GM18867 (cell line): ENCODE data around the gene MCTP2.

Experiments used
- ATAC-seq: cut with Tn5 transposase; IDR thresholded peaks from one replicate; pipeline ENCODE4 v1.9.1; 2021; ENCODE audit warnings: mild to moderate bottlenecking, moderate library complexity; ENCODE audit not compliant: unreplicated experiment

Gene MCTP2

DNA sequence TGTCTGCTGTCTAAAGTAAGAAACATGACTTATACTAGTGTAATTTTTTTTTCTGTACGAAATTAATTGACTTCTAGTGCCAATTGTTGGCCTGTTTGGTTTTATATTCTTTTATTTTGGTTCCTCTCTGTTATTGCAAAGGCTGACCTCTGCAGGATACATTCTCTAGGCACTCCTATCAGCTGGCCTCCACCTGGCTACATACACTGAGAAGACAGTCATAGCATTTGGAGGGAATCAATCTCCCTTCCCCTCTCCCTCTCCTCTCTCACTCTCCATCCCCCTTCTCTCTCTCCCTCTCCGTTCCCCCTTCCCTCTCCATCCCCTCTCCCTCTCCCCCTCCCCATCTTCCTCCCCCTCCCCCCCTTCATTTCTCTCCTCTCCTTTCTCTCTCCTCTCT, 116.7 kb downstream of the MCTP2 start:
- no peak for ATAC-seq

- no peak for ATAC-seq
These were observed 119.7 kb downstream of the MCTP2 start for GRCh38 chr15:94351031-94351535.

GRCh38 chr15:94352636-94353487, 121.5 kb downstream of the MCTP2 start:
- ATAC-seq, result no peak

DNA sequence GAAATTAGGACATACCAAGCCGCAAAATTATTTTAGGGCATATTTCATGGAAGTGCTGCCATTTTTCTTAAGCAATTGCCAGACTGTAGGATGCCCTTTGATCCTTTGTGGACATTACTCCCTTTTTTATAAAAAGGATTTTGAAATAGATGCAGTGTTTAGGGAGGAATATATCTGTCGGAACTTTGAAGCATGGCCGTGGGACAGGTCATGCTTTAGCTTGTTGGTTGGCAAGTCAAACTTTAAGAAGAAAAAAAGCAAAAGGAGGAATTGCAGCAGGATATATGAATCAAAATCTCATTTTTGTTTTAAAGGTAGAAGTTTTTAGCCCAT, 122.1 kb downstream of the MCTP2 start:
- ATAC-seq, result no peak

DNA sequence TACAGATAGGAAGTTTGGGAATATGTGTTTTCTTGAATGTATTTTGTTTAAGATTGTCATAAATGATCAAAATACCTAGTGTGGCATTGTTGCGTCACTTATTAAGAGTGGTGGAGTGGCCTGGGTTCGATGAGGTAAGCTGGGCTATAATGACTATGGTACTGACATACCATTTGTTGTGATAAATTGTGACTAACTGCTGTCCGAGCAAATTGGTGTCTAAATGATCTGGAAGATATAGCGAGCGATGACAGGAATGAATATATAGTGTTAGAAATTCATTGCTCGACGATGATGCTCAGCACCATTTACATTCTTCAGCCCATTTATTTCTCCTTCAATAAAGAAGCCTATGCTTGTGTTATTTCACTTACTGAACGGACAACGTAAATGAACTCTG, 123.3 kb downstream of the MCTP2 start:
- no peak for ATAC-seq

- no peak for ATAC-seq
These were observed 128.4 kb downstream of the MCTP2 start for GRCh38 chr15:94359716-94360115.

- no peak for ATAC-seq
These were observed 128.9 kb downstream of the MCTP2 start for GRCh38 chr15:94360251-94360685.

- no peak for ATAC-seq
These were observed 131.2 kb downstream of the MCTP2 start for GRCh38 chr15:94362385-94363092.

GRCh38 chr15:94363382-94363781, 132.0 kb downstream of the MCTP2 start:
- no peak for ATAC-seq

DNA sequence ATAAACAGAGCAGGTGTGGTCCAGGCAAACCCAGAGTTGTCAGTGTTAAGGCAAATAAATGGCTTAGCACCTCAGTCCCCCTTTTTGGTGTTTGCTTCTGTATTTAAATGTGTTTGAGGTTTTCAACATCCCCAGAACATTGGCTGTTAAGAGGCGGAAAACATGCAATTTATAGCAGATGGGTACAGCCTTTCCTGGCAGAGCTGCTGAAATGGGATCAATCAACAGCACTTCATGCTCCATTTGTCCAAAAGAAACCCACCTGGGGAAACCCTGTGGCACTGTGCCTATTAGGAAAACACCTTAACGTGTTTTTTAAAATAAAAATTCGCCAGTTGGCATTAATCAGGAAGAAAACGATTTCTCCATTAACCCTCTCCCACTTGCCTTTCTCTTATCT, 135.4 kb downstream of the MCTP2 start:
- no peak for ATAC-seq

DNA sequence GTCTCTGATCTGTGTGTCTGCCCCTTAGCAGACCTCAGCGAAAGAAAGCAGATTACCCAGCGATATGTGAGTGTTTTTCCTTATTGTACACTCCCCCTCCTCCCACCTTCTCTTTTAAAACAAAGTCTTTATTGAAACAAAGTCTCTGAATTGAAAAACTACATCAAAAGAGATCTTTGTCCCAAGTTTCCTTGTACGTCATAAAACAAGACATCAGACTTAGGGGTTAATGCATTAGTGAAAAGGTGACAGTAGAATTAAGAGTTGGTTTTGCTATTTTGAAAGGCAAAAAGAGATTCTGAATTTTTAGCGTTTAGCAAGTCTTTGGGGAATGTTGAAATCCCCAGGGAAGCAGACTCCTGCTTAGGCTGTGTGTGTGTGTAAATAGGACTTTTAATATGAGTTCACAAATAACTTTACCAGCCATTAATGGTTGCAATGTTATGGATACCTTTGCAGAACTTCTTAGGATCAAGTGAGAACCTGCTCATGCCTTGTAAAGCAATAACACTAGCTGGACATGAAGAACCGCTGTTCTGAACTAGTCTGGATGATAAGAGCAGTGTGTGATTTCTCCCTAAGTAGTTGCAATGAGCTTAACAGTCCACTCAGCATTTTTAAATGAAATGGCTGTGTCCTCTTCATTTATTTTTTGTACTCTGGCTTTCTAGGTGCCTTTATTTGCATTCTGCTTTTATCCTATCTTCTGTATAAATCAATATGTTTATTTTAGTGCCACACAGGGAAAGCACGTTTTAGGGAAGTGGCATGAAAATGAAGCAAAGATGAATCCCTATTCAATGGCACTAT, 136.6 kb downstream of the MCTP2 start:
- no peak for ATAC-seq

DNA sequence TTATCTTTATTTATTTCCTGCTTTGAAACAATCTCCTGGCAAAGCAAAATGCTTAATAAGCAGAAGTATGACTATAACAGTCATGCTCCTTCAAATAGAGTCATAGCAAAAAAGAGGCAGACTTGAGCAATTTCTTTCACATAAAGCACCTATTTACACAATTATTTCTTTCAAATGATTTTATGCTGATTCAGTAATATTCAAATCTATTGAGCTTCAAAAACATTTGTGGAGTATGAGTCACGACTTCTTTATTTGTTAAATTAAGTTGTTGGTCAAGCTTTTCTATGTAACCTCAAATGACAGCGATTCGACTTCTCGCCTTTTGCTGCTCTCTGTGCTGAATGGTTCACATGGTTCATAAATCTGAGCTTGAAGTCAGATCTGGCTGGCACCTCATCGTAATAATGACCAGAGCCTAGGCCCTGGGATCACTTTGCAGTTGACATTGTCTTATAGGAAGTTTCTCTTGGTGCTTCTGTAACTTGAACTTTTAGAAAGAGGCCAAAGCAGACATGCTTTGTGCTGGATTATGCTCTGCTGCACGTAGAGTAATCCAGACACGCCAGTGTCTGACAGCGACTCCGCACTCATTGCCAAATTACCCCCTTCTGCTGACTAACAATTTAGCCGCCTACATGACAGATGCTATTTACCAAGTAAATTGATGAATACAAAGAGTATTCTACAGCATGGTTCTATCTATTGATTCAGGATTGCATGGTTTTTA, 139.0 kb downstream of the MCTP2 start:
- ATAC-seq, result no peak

- ATAC-seq, result no peak
These were observed 139.6 kb downstream of the MCTP2 start for GRCh38 chr15:94370936-94371285.

DNA sequence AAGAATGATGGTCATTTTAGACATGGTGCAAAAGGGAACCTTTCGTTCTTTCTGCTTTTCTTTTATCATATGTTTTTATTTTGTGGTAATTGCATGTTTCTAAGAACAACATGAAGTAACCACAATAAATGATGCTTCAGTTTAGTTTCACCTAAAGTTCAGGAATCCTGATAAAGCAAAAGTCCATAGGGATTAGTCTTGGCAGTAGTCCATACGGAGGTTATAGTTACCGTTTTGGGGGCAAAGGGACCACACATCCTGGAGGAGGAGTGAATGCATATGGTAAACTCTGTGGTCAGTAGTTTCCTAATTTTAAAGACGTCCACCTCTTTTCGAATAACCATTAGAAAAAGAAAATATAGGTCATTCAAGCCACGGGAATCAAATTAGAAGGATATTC, 141.5 kb downstream of the MCTP2 start:
- ATAC-seq, result no peak

DNA sequence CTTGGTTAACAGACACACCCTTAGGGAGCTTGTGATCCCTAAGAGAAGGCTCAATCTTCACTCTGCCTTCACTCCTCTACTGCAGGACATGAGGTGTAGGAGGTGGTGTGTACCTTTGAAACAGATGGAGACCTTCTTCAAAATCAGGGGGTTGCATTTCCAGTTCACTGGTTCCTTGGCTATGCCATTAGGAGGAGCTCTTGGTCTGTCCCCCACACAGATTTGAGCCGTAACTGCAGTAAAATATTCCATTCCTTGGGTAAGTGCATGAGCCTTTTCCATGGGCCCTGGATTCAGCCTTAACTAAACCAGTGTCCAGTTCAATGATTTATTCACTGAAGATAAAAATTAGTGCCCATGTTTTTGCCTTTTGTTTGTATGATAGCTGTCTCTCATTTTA, 144.6 kb downstream of the MCTP2 start:
- ATAC-seq, result no peak

- no peak for ATAC-seq
These were observed 148.6 kb downstream of the MCTP2 start for GRCh38 chr15:94379986-94380385.

DNA sequence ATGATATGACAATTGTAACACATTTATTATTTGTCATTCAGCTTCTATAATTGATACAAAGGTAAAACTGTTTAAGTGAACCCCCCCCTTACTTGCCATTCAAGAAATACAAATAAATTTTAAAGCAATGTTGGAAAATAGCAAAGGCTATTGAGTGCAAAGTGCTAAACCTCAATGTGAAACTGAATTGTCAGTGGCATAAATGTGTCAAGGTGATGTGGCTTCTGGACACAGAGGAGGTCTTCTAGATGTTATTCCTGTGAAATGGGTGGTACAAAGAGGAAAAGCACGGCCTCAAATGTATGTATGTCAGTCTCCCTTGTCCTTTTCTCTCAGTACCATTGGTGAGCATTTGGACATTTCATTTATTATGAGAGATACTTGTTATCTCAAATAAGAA, 149.4 kb downstream of the MCTP2 start:
- ATAC-seq, result no peak

GRCh38 chr15:94381384-94381783, 150.0 kb downstream of the MCTP2 start:
- ATAC-seq, result no peak

DNA sequence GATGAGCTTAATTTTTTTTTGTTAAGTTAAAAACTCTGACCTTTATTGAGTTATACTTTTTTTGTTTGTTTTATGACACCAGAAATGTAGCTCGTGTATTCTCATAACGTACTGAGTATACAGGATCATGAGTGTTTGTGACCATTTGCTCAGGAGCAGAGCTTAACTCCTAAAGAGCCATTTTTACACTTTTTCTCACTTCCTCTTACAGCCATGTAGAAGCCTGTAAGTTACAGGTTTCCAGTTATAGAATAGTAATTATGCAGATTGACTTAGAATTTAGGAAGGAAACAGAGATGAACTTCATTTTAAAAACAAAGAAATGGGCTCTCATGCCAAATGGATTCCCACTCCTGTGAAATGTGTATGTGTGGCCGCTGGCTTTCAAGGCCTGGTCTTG, 151.7 kb downstream of the MCTP2 start:
- ATAC-seq, result no peak

GRCh38 chr15:94383706-94384105, 152.3 kb downstream of the MCTP2 start:
- ATAC-seq, result no peak

DNA sequence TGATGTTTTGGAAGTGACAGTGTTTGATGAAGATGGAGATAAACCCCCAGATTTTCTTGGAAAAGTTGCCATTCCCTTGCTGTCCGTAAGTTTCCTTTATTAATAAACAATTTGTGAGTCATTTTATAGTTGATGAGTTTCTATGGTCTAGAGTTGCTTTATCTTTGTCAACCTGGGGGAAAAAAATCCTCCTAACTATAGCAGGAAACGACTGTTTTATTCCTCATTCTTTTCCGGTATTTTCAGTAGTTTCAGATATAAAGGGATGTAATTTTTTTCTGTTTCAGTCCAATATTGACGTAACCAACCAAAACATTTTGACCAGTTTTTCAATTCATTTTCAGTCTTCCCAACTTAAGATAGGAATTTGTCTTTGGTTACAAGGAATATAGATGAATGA, 154.1 kb downstream of the MCTP2 start:
- ATAC-seq, result no peak
